DMS 273 (cell line): ENCODE measurements around the gene MAD1L1.

Source experiments
- DNase-seq: peaks from one replicate; lab custom pipeline; 2025; ENCODE audit not compliant: unreplicated experiment; lab: John Stamatoyannopoulos, UW

The MAD1L1 gene

DNA sequence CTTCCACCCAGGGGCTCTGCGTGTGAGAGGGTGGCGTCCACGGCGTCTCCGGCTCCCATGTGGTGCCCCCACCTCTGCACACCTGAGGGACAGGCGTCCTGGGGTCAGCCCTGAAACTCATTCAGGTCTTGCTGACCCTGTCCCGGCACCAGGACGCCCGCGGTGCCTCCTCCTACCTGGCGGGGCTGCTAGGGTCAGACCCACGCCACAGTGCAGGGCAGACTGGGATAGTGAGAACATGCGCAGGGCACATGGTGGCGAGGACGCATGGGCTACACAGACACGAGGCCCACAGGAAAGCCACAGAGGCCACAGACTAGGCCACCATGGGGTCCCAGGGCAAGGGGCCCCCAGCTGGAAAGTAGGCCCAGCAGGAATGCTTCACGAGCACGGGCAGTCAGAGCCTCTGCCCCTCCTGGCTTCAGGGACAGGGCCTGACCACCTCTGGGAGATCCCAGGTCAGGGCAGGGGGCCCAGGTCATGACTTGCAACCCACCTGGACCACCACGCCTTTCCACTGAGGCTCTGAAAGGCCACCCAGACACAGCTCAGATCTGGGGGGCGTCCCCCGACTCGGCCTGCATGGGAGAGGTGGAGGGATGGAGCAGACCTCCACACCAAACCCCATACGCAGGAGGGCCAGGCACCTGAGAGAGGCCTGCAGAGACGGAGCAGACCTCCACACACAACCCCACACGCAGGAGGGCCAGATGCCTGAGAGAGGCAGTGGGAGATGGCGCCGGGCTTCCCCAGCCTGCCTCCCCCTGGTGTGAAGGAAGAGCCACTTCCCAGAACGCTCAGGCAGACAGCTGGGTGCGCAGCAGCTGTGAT lies 374.1 kb downstream of the MAD1L1 start:
- DNase-seq = no peak

DNA sequence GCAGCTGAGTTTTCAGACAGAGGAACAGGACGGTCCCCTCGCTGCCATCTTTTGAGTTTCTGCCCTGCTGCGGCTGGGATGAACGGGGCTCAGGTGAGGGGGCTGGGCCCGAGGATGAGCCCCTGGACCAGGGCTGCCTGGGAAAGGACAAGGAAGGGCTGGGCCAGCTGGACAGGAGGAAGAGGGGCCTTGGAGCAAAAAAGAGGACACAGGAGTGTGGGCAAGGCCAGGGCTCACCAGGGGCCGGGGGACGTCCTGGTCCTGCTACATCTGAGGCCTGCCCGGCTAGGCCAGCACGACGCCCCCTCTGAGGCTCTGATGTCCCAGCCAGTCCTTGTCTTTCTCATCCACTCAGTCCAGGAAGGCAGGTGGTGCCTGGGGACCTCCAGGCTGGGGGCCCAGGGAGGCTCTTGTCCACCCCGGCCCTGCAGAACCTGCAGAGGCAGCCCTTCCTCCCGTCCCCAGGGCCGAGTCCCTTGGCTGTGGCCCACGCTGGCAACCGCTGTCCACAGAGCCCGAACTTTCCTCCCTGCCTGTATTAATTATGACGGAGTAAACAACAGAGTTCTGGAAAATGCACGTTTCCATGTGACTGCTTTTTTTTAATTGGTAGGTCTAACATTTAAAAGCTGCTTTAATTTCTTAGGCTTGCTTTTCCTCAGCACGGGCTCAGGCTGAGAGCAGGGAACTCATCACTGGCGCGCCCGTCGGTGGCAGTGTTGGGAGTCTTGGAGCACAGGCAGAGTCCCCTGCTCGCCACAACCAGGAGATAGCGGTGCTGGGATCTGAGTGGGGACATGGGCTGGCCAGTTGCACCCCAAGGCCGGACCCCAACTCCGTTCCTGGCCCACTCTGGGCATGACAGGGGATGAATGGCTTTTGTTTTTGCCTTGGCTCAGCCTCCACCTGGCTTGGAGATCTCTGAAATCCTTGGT lies 375.0 kb downstream of the MAD1L1 start:
- no peak for DNase-seq

DNA sequence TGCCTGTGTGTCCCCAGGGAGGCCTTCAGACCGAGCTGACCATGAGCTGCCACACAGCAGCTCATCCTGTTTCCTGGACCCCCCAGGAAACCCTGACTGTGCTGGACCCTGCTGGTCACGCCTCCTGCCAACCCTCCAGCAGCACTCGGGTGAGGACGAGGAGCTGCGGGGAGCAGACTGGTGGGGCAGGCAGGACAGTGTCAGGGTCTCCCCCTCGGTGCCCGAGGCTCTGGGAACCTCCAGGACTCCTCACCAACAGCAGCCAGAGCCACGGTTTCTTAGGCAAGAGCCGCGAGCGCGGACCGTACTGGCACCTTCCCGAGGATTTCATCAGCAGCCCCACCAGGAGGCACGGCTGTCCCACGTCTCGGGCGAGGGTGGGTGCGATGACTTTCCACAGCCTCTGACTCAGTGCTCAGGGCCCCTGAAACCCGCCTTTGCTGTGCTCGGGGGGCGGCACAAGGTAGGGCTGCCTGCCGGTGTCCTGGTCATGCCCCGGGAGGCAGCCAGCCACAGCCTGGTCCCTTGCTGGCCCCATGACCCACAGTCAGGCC lies 375.8 kb downstream of the MAD1L1 start:
- no peak for DNase-seq

DNA sequence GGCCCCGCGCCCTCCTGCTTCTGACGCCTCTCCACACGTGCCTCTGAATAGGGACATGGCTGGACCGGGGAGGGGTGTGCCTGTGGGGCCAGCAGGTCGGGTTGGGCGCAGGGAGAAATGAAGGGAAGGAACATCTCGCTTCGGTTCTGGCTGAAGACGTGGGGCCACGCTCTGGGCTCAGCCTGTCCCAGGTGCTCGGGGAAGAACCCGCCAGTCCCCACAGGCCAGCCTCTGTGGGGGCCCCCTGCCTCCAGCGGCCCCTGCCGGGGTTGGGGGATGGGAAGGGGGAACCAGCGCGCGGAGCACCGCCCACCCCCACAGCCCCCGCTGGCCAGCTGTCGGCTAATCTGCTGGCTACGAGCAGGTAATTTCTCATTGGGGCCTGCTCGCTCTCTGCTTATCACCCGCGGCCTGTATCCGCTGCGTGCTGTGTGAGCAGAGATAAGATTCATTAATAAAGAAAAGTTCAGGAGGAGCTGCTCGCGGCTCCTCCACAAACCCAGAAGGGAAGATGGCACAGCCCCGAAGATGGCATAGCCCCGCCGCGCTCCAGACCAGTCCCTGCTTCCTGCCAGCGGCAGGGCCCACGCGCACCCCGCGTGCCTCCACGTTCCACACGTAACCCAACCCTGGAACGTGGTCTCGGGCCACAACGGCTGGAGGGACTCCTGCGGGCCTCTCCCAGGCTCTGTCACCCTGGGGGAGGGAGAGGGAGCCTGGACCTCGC lies 376.4 kb downstream of the MAD1L1 start:
- DNase-seq = no peak

- DNase-seq = no peak
Observed at GRCh38 chr7:1855725-1856160, 377.0 kb downstream of the MAD1L1 start.

GRCh38 chr7:1854866-1855724 lies 377.6 kb downstream of the MAD1L1 start:
- no peak for DNase-seq

DNA sequence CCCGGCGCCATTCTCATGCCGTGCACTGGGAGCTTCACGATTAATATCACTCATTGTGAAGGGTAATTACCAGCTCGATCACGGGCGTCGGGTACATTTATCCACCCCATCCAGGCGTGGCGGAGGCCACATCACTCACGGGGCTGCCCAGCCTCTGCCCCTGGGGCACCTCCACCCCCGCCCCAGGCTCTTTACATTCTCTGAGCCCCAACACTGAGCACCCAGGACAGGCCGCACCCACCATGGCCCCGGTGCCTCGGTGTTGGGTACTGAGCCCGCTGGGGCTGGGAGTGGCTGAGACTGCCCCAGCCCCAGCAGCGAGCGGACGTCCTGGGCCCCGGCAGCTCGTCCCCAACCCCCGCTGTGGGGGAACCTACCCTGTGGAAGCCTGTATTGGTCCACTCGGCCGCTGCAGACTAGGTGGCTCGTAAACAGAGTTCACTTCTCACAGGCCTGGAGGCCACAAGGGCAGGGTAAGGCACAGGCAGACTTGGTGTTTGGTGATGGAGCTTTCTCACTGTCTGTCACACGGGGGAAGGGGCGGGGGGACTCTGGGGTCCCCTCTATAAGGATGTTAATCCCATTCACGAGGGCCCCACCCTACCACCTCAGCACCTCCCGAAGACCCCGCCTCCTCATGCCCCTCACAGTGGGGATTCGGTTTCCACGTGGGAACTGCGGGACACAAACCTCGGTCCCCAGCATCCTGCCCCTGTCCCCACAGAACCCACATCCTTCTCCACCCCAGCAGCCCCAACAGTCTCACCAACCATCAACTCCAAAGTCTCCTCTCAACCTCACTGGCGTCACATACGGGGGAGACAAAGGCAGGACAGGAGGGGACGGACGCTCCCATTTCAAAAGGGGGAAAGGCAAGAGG lies 378.5 kb downstream of the MAD1L1 start:
- DNase-seq = no peak

DNA sequence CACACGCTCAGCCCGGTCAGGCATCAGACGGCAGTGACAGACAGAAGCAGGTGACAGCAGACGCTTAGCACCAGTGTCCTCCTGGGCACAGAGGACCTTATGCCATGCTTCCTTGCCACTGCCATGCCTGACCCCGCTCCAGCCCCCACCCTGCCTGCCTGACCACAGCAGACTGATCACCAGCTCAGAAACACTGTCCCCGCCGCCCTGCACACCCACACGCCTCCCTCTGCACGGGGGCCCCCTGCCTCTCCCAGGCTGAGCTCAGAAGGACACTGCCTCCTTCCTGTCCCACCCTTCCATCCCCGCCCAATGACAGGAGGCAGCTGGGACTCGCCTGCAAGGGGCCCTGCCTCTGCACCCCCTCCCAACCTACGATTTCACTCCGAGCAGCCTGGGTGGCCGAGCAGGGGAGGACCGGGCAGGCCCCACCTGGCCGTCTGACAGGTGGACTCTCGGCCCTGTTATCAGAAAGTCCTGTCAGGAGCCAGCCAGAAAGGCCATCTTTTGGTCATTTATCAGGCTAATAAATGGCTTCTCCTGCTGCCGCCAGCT lies 379.2 kb downstream of the MAD1L1 start:
- DNase-seq = no peak

- no peak for DNase-seq
Observed at GRCh38 chr7:1852517-1853430, 380.0 kb downstream of the MAD1L1 start.

GRCh38 chr7:1851721-1852516 lies 380.8 kb downstream of the MAD1L1 start:
- DNase-seq = no peak

- DNase-seq = no peak
Observed at GRCh38 chr7:1850976-1851571, 381.7 kb downstream of the MAD1L1 start.

- no peak for DNase-seq
Observed at GRCh38 chr7:1850111-1850975, 382.4 kb downstream of the MAD1L1 start.

DNA sequence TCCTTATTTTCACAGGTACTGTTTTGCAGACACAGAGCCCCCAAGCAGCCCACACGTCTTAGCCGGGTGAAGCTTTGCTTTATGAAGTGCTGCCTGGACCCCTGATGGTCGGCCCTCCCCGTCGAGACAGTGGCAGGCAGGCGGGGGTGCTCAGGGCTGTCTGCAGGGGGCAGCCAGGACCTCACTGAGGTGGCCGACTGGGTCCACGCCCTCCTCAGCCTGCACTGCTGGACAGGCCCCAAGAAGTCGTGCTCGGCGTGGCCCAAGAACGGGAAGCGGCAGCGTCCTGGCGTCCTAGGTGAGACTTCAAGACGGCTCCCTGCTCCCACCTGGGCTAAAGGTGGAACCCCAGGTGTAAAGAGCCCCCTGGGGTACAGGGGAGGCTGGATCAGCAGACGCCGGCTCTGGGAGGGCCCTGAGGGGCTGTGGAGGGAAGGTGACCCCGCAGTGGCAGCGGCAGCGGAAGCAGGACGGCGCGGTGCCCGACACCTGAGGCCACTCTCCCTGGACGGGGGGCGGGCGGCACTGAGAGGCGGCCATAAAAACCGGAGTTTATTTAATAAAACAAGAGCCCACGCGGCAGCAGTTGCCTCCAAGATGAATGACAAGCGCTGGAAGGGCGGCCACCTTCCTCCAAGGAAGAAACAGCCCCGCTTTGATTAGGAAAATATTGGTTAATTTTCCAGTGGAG lies 383.2 kb downstream of the MAD1L1 start:
- DNase-seq = no peak

DNA sequence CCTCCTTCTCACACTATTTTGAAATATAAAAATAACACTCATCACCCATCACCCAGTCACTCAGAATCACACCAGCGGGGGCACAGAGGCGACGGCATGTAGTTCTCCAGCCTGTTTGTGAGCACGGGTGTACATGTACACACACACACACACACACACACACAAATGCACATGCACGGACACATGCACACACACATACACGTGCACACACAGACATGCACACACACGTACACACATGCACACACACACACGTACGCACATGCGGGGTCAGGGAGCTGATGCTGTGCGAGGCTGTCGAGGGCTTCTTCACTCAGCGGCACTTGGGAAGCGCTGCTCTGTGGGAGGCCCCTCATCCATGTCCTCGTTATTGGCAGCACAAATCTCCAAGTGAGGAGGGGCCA lies 383.8 kb downstream of the MAD1L1 start:
- no peak for DNase-seq
